Loucy (cell line): Measurements from ENCODE around the gene ATP8B3.
A peak's percentile ranks its signal among the peaks of the same experiment; 100 is the strongest.

ENCODE experiments used
- H2AFZ ChIP-seq: fragments of 200-600 bp; sonication (generic); 2 replicates; pipeline ENCODE4 v1.6.0; 2016; ENCODE audit warnings: antibody characterized with exemption, mild to moderate bottlenecking, low read length, moderate library complexity
- H3F3A ChIP-seq: fragments of 200-600 bp; 2 replicates; pipeline ENCODE4 v1.6.0; 2016; ENCODE audit warnings: antibody characterized with exemption, low read depth, mild to moderate bottlenecking
- H3K27me3 ChIP-seq: fragments of 200-600 bp; sonication (generic); 2 replicates; pipeline ENCODE4 v1.6.1; 2014; ENCODE audit warnings: low read length, mild to moderate bottlenecking; ENCODE audit not compliant: insufficient read depth, poor library complexity, severe bottlenecking
- H3K36me3 ChIP-seq: fragments of 200-600 bp; sonication (generic); 2 replicates; pipeline ENCODE4 v1.6.1; 2016; ENCODE audit warnings: low read length; ENCODE audit not compliant: insufficient read depth
- H3K4me1 ChIP-seq: fragments of 200-600 bp; sonication (generic); 2 replicates; pipeline ENCODE4 v1.5.1; 2014; ENCODE audit warnings: low read length, mild to moderate bottlenecking; ENCODE audit not compliant: insufficient read depth, poor library complexity, severe bottlenecking
- H3K4me2 ChIP-seq: fragments of 200-600 bp; sonication (generic); 2 replicates; pipeline ENCODE4 v1.6.0; 2014; ENCODE audit warnings: antibody characterized with exemption, low read length, low read depth, mild to moderate bottlenecking; ENCODE audit not compliant: poor library complexity, severe bottlenecking
- H3K4me3 ChIP-seq: fragments of 200-600 bp; sonication (generic); 2 replicates; pipeline ENCODE4 v1.5.1; 2014; ENCODE audit warnings: low read length, mild to moderate bottlenecking, mixed read lengths; ENCODE audit not compliant: poor library complexity, severe bottlenecking
- H3K79me2 ChIP-seq: fragments of 200-600 bp; sonication (generic); 2 replicates; pipeline ENCODE4 v1.6.1; 2014; ENCODE audit warnings: low read length; ENCODE audit not compliant: insufficient read depth
- H3K9ac ChIP-seq: fragments of 200-600 bp; sonication (generic); 2 replicates; pipeline ENCODE4 v1.6.0; 2014; ENCODE audit warnings: mild to moderate bottlenecking, low read depth, low read length, moderate library complexity; ENCODE audit not compliant: poor library complexity, severe bottlenecking
- H3K9me2 ChIP-seq: fragments of 200-600 bp; sonication (generic); replicated peaks from 2 replicates; pipeline ENCODE4 v1.6.1; 2016; ENCODE audit warnings: low read depth, low read length, mixed read lengths
- H3K9me3 ChIP-seq: fragments of 200-600 bp; sonication (generic); 2 replicates; pipeline ENCODE4 v1.6.1; 2014; ENCODE audit warnings: mild to moderate bottlenecking, antibody characterized with exemption, low read length, low read depth; ENCODE audit not compliant: insufficient read depth
- H4K20me1 ChIP-seq: fragments of 200-600 bp; sonication (generic); 2 replicates; pipeline ENCODE4 v1.6.0; 2014; ENCODE audit warnings: antibody characterized with exemption, low read length, mild to moderate bottlenecking; ENCODE audit not compliant: insufficient read depth, poor library complexity, severe bottlenecking
- CTCF ChIP-seq: fragments of 200-600 bp; sonication (generic); conservative IDR thresholded peaks from 2 replicates; pipeline ENCODE4 v1.5.1; 2014; ENCODE audit warnings: mild to moderate bottlenecking, antibody characterized with exemption, low read length
- EZH2phosphoT487 ChIP-seq: fragments of 200-600 bp; IDR thresholded peaks from 2 replicates; pipeline ENCODE4 v1.6.1; 2018; ENCODE audit warnings: antibody characterized with exemption, mild to moderate bottlenecking, moderate library complexity, borderline replicate concordance

The ATP8B3 gene

GRCh38 chr19:1849132-1849474 is 37.0 kb upstream of the ATP8B3 start:
- Histone ChIP-seq H3F3A (no peaks in the 10 kb centered on the region), H3K36me3 (no peaks in the 10 kb centered on the region), H4K20me1 (peaks cover 40% of the 10 kb centered on the region), H3K4me3 (peak overlapping the region; percentile 98), H3K79me2 (peaks cover 53% of the 10 kb centered on the region), H3K9me3 (no peaks in the 10 kb centered on the region), H3K27me3 (peaks cover 4% of the 10 kb centered on the region), H3K9me2 (no peaks in the 10 kb centered on the region), H2AFZ (no peak overlapping the region), H3K9ac (no peak overlapping the region), H3K4me2 (peak overlapping the region; percentile 47), H3K4me1 (peaks cover 30% of the 10 kb centered on the region)
- TF ChIP-seq CTCF (no peak), EZH2phosphoT487 (no peak)

GRCh38 chr19:1848399-1849131 is 36.5 kb upstream of the ATP8B3 start, which contains the start of gene REXO1:
REXO1 (minus strand) TSS chr19:1848483; CDS start chr19:1848358, 125 bp downstream.
- no peaks in the 10 kb centered on the region for H3F3A ChIP-seq
- H3K9ac ChIP-seq, result peak within 1 kb of the TSS; percentile 96
- H4K20me1 ChIP-seq, result peaks cover 45% of the 10 kb centered on the region
- H3K79me2 ChIP-seq, result peaks cover 54% of the 10 kb centered on the region
- peak within 1 kb of the TSS; percentile 98 for H3K4me3 ChIP-seq
- H3K36me3 ChIP-seq, result no peaks in the 10 kb centered on the region
- no peaks in the 10 kb centered on the region for H3K9me3 ChIP-seq
- H3K27me3 ChIP-seq, result peaks cover 4% of the 10 kb centered on the region
- TF ChIP-seq EZH2phosphoT487, result no peak
- peak; percentile 94 for TF ChIP-seq CTCF
- H3K9me2 ChIP-seq, result no peaks in the 10 kb centered on the region
- peaks cover 28% of the 10 kb centered on the region for H3K4me1 ChIP-seq
- H2AFZ ChIP-seq, result peak within 1 kb of the TSS; percentile 94
- H3K4me2 ChIP-seq, result peak within 1 kb of the TSS; percentile 100

- Histone ChIP-seq H3K4me2 (peak overlapping the region; percentile 100), H3K9ac (peak overlapping the region; percentile 96), H3K79me2 (peaks cover 57% of the 10 kb centered on the region), H3F3A (no peaks in the 10 kb centered on the region), H3K27me3 (peaks cover 4% of the 10 kb centered on the region), H2AFZ (no peak overlapping the region; the same call in 1 of the 2 replicates), H4K20me1 (peaks cover 48% of the 10 kb centered on the region), H3K9me3 (no peaks in the 10 kb centered on the region), H3K4me3 (peak overlapping the region; percentile 98), H3K36me3 (no peaks in the 10 kb centered on the region), H3K4me1 (peaks cover 23% of the 10 kb centered on the region), H3K9me2 (no peaks in the 10 kb centered on the region)
- no peak for TF ChIP-seq EZH2phosphoT487
- no peak for TF ChIP-seq CTCF
Measured at GRCh38 chr19:1847684-1848398, 35.8 kb upstream of the ATP8B3 start.
